IgD-negative memory B cell (primary cell): ENCODE results near the gene LEUTX. TPM values are rescaled to one million over a fixed set of nuclear protein-coding genes. Genes with fewer than 3 reads are reported as not detected.
"Not testable (repeated sequence)": the region's sequence is repeated elsewhere in the genome, so short reads cannot be mapped to it uniquely, and the experiment has no call there.

Source experiments
- H3K27ac Mint-ChIP-seq, 3 donors: one replicate each; pipeline ENCODE4 v1.8.0; 2020 to 2022; ENCODE audit warnings: mild to moderate bottlenecking in 3 of 3, mixed read lengths in 3 of 3, moderate library complexity in 1 of 3
- H3K27me3 Mint-ChIP-seq: one replicate; pipeline ENCODE4 v1.8.0; 2021; ENCODE audit warnings: mixed read lengths
- H3K36me3 Mint-ChIP-seq: one replicate; pipeline ENCODE4 v1.8.0; 2020; ENCODE audit warnings: mild to moderate bottlenecking, mixed read lengths
- H3K4me1 Mint-ChIP-seq, 3 donors: one replicate each; pipeline ENCODE4 v1.8.0; 2020 to 2022; ENCODE audit warnings: mixed read lengths in 3 of 3, mild to moderate bottlenecking in 1 of 3
- H3K4me3 Mint-ChIP-seq, 4 donors: one replicate each; pipeline ENCODE4 v1.8.0; 2020 to 2022; ENCODE audit warnings: mild to moderate bottlenecking in 4 of 4, mixed read lengths in 4 of 4, moderate library complexity in 3 of 4
- H3K9me3 Mint-ChIP-seq, 3 donors: one replicate each; pipeline ENCODE4 v1.8.0; 2020 to 2021; ENCODE audit warnings: mixed read lengths in 3 of 3, mild to moderate bottlenecking in 1 of 3
- polyA plus RNA-seq: library from polyadenylated mRNA; unstranded; fragments of 300-500 nt; fragmentation: Illumina TruSeq; gene quantifications from one replicate; pipeline ENCODE4 v1.2.3, GENCODE V29; 2021

LEUTX gene
- polyA plus RNA-seq, 1 donor from 2014 or later: not detected

GRCh38 chr19:39754971-39755370 is 23.7 kb upstream of the LEUTX start:
- Mint-ChIP-seq H3K27ac (no peak overlapping the region), H3K36me3 (peaks cover 2% of the 10 kb centered on the region), H3K4me3 (no peak overlapping the region), H3K4me1 (peaks cover 0 to 3% (median 0%) of the 10 kb centered on the region in 3 donors), H3K9me3 (no peaks in the 10 kb centered on the region), H3K27me3 (peaks cover 20% of the 10 kb centered on the region)

GRCh38 chr19:39759457-39760184 is 19.0 kb upstream of the LEUTX start:
- Mint-ChIP-seq H3K4me1 (peaks cover 0 to 4% (median 0%) of the 10 kb centered on the region in 3 donors), H3K4me3 (no peak overlapping the region), H3K27me3 (peaks cover 23% of the 10 kb centered on the region), H3K27ac (no peak overlapping the region), H3K9me3 (peaks cover 0 to 4% (median 4%) of the 10 kb centered on the region in 3 donors), H3K36me3 (no peaks in the 10 kb centered on the region)

GRCh38 chr19:39761851-39762250 is 16.8 kb upstream of the LEUTX start:
- H3K36me3 Mint-ChIP-seq, H3K27ac Mint-ChIP-seq, H3K9me3 Mint-ChIP-seq, H3K4me3 Mint-ChIP-seq, H3K4me1 Mint-ChIP-seq: not testable (repeated sequence)
- peaks cover 26% of the 10 kb centered on the region for H3K27me3 Mint-ChIP-seq

- Mint-ChIP-seq H3K27me3 (peaks cover 14% of the 10 kb centered on the region), H3K27ac (peak overlapping the region in 2 of 3 donors; percentile 43 to 53), H3K9me3 (peaks cover 2 to 5% (median 4%) of the 10 kb centered on the region in 3 donors), H3K36me3 (no peaks in the 10 kb centered on the region), H3K4me1 (no peaks in the 10 kb centered on the region), H3K4me3 (no peak overlapping the region)
Observed at GRCh38 chr19:39765091-39766076, 13.3 kb upstream of the LEUTX start.

- peak overlapping the region in 2 of 3 donors; percentile 35 to 80 for H3K27ac Mint-ChIP-seq
- H3K4me3 Mint-ChIP-seq: no peak overlapping the region
- peaks cover 17% of the 10 kb centered on the region for H3K27me3 Mint-ChIP-seq
- no peaks in the 10 kb centered on the region for H3K4me1 Mint-ChIP-seq
- no peaks in the 10 kb centered on the region for H3K36me3 Mint-ChIP-seq
- peaks cover 0 to 5% (median 2%) of the 10 kb centered on the region in 3 donors for H3K9me3 Mint-ChIP-seq
Observed at GRCh38 chr19:39768334-39768733, 10.3 kb upstream of the LEUTX start.

GRCh38 chr19:39768786-39769185 is 9.9 kb upstream of the LEUTX start:
- no peak overlapping the region for H3K27ac Mint-ChIP-seq
- peaks cover 15% of the 10 kb centered on the region for H3K27me3 Mint-ChIP-seq
- no peak overlapping the region for H3K4me3 Mint-ChIP-seq
- peaks cover 0 to 5% (median 0%) of the 10 kb centered on the region in 3 donors for H3K9me3 Mint-ChIP-seq
- no peaks in the 10 kb centered on the region for H3K36me3 Mint-ChIP-seq
- no peaks in the 10 kb centered on the region for H3K4me1 Mint-ChIP-seq

GRCh38 chr19:39780894-39781293 is 2.2 kb downstream of the LEUTX start:
- Mint-ChIP-seq H3K27ac (no peak overlapping the region), H3K27me3 (peaks cover 23% of the 10 kb centered on the region), H3K9me3 (peaks cover 0 to 2% (median 0%) of the 10 kb centered on the region in 3 donors), H3K36me3 (no peaks in the 10 kb centered on the region), H3K4me3 (no peak overlapping the region), H3K4me1 (peaks cover 0 to under 1% (median 0%) of the 10 kb centered on the region in 3 donors)

GRCh38 chr19:39788244-39788643 is 9.6 kb downstream of the LEUTX start:
- Mint-ChIP-seq H3K27me3 (peaks cover 19% of the 10 kb centered on the region), H3K4me1 (peaks cover 0 to 4% (median 3%) of the 10 kb centered on the region in 3 donors), H3K27ac (no peak overlapping the region), H3K4me3 (no peak overlapping the region), H3K9me3 (peaks cover 0 to 13% (median 8%) of the 10 kb centered on the region in 3 donors), H3K36me3 (no peaks in the 10 kb centered on the region)

GRCh38 chr19:39792999-39793546 is 14.4 kb downstream of the LEUTX start:
- Mint-ChIP-seq H3K36me3 (no peaks in the 10 kb centered on the region), H3K4me1 (peaks cover 0 to 7% (median 7%) of the 10 kb centered on the region in 3 donors), H3K27ac (no peak overlapping the region), H3K4me3 (peak overlapping the region; percentile 54 to 93 (median 81)), H3K27me3 (peaks cover 2% of the 10 kb centered on the region), H3K9me3 (peaks cover 0 to 8% (median 7%) of the 10 kb centered on the region in 3 donors)

- H3K4me1 Mint-ChIP-seq: peaks cover 0 to 7% (median 7%) of the 10 kb centered on the region in 3 donors
- peak overlapping the region in 1 of 4 donors; percentile 52 for H3K4me3 Mint-ChIP-seq
- no peaks in the 10 kb centered on the region for H3K36me3 Mint-ChIP-seq
- no peaks in the 10 kb centered on the region for H3K27me3 Mint-ChIP-seq
- no peak overlapping the region for H3K27ac Mint-ChIP-seq
- H3K9me3 Mint-ChIP-seq: no peaks in the 10 kb centered on the region
Observed at GRCh38 chr19:39795001-39795400, 16.3 kb downstream of the LEUTX start.

- no peak overlapping the region for H3K4me3 Mint-ChIP-seq
- H3K27ac Mint-ChIP-seq: no peak overlapping the region
Observed at GRCh38 chr19:39796000-39796498, 17.4 kb downstream of the LEUTX start.

GRCh38 chr19:39797083-39797482 is 18.4 kb downstream of the LEUTX start:
- H3K9me3 Mint-ChIP-seq: no peaks in the 10 kb centered on the region
- H3K4me3 Mint-ChIP-seq: no peak overlapping the region
- H3K4me1 Mint-ChIP-seq: peaks cover 0 to 7% (median 7%) of the 10 kb centered on the region in 3 donors
- no peak overlapping the region for H3K27ac Mint-ChIP-seq
- H3K27me3 Mint-ChIP-seq: no peaks in the 10 kb centered on the region
- H3K36me3 Mint-ChIP-seq: no peaks in the 10 kb centered on the region

More at GRCh38 chr19:39796000-39796498, 17.4 kb downstream of the LEUTX start:
- Mint-ChIP-seq H3K4me1 (peaks cover 0 to 7% (median 7%) of the 10 kb centered on the region in 3 donors), H3K9me3 (no peaks in the 10 kb centered on the region), H3K36me3 (no peaks in the 10 kb centered on the region), H3K27me3 (no peaks in the 10 kb centered on the region)

- Mint-ChIP-seq H3K4me1 (no peaks in the 10 kb centered on the region), H3K4me3 (no peak overlapping the region), H3K27ac (no peak overlapping the region), H3K36me3 (peaks cover 1% of the 10 kb centered on the region), H3K27me3 (peaks cover 11% of the 10 kb centered on the region), H3K9me3 (no peaks in the 10 kb centered on the region)
Observed at GRCh38 chr19:39802958-39803357, 24.3 kb downstream of the LEUTX start.

GRCh38 chr19:39805104-39805503 is 26.4 kb downstream of the LEUTX start:
- H3K9me3 Mint-ChIP-seq: no peaks in the 10 kb centered on the region
- H3K36me3 Mint-ChIP-seq: peaks cover 1% of the 10 kb centered on the region
- no peaks in the 10 kb centered on the region for H3K4me1 Mint-ChIP-seq
- no peak overlapping the region for H3K27ac Mint-ChIP-seq
- peaks cover 11% of the 10 kb centered on the region for H3K27me3 Mint-ChIP-seq
- no peak overlapping the region for H3K4me3 Mint-ChIP-seq
